ENCODE data around the gene TMEM184B.

GRCh38 chr22:38205261-38206128 is 67.3 kb downstream of the TMEM184B start:
- TF ChIP-seq, protein P1, sequence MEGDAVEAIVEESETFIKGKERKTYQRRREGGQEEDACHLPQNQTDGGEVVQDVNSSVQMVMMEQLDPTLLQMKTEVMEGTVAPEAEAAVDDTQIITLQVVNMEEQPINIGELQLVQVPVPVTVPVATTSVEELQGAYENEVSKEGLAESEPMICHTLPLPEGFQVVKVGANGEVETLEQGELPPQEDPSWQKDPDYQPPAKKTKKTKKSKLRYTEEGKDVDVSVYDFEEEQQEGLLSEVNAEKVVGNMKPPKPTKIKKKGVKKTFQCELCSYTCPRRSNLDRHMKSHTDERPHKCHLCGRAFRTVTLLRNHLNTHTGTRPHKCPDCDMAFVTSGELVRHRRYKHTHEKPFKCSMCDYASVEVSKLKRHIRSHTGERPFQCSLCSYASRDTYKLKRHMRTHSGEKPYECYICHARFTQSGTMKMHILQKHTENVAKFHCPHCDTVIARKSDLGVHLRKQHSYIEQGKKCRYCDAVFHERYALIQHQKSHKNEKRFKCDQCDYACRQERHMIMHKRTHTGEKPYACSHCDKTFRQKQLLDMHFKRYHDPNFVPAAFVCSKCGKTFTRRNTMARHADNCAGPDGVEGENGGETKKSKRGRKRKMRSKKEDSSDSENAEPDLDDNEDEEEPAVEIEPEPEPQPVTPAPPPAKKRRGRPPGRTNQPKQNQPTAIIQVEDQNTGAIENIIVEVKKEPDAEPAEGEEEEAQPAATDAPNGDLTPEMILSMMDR (conservative IDR thresholded peaks at IDR 0.05 in 1 of 2, IDR thresholded peaks at IDR 0.05 in 1 of 2; ENCODE audit: extremely low read depth in 1 of 2, insufficient read depth in 1 of 2, low read depth in 1 of 2, low read length in 2 of 2): no peak
- TF ChIP-seq EZH2 (IDR thresholded peaks at IDR 0.05; ENCODE audit: borderline replicate concordance, low read length): no peak

Measured in mammary epithelial cell (primary cell).